B cell (primary cell): Measurements from ENCODE around the gene SRXN1. TPM values are rescaled to one million over a fixed set of nuclear protein-coding genes. Genes with fewer than 3 reads are reported as not detected.
A peak's percentile ranks its signal among the peaks of the same experiment; 100 is the strongest.

Experiments
- ATAC-seq: fragments of 200-7000 bp; cut with Tn5 transposase; one replicate; pipeline ENCODE4 v1.10.0; 2021; ENCODE audit warnings: low read depth, mild to moderate bottlenecking, moderate number of reproducible peaks, moderate library complexity
- CTCF ChIA-PET: fragments of 350-600 bp; sonication (Branson Sonifier 250); formaldehyde crosslinking; loops from one replicate; lab custom pipeline; 2021; ENCODE audit warnings: antibody characterized with exemption, inconsistent platforms; lab: Charles Lee
- POLR2A ChIA-PET: fragments of 350-600 bp; sonication (Branson Sonifier 250); formaldehyde crosslinking; loops from one replicate; lab custom pipeline; 2021; ENCODE audit warnings: antibody characterized with exemption; lab: Charles Lee
- DNase-seq: peaks from one replicate; pipeline ENCODE4 v3.0.0; 2013
- H2AFZ ChIP-seq: 2 replicates; pipeline ENCODE4 v1.6.1; 2012; ENCODE audit warnings: mild to moderate bottlenecking, low read depth, low read length; ENCODE audit not compliant: insufficient read depth, poor library complexity, severe bottlenecking
- H3K27ac ChIP-seq, 2 donors: 1 replicate in 1 of 2; 2 replicates in 1 of 2; pipeline ENCODE4 v1.5.1; 2012 to 2013; ENCODE audit warnings: low read length in 2 of 2, mild to moderate bottlenecking in 2 of 2, moderate library complexity in 1 of 2
- H3K27me3 ChIP-seq, 4 experiments: fragments of 200-600 bp in 1 of 4; sonication (generic) in 1 of 4; replicated peaks in 1 of 4; 1 replicate in 2 of 4; 2 replicates in 2 of 4; pipeline versions ENCODE4 v1.6.1 to v1.7.0; 2013 to 2016; ENCODE audit warnings: low read length in 3 of 4, mild to moderate bottlenecking in 2 of 4, mixed read lengths in 1 of 4, moderate library complexity in 1 of 4; ENCODE audit not compliant: insufficient read depth in 4 of 4, control insufficient read depth in 3 of 4; ENCODE audit errors: control extremely low read depth in 1 of 4
- H3K36me3 ChIP-seq, 2 experiments: replicated peaks in 1 of 2; 1 replicate in 1 of 2; 2 replicates in 1 of 2; pipeline versions ENCODE4 v1.6.1 to v1.7.1; 2013; ENCODE audit warnings: low read length in 1 of 2; ENCODE audit not compliant: insufficient read depth in 2 of 2, control insufficient read depth in 1 of 2; ENCODE audit errors: control extremely low read depth in 1 of 2, extremely low read depth in 1 of 2
- H3K4me1 ChIP-seq, 2 donors: fragments of 200-600 bp in 1 of 2; sonication (generic) in 1 of 2; 1 replicate in 1 of 2; 2 replicates in 1 of 2; pipeline versions ENCODE4 v1.5.1 to v1.6.1; 2013 to 2017; ENCODE audit warnings: low read length in 2 of 2; ENCODE audit not compliant: control insufficient read depth in 2 of 2, insufficient read depth in 2 of 2
- H3K4me2 ChIP-seq: replicated peaks from 2 replicates; pipeline ENCODE3; 2012; ENCODE audit warnings: mild to moderate bottlenecking, low read depth, low read length; ENCODE audit not compliant: poor library complexity, severe bottlenecking
- H3K4me3 ChIP-seq, 5 experiments: fragments of 200-600 bp in 1 of 5; sonication (generic) in 1 of 5; 1 replicate in 3 of 5; 2 replicates in 2 of 5; pipeline versions ENCODE4 v1.5.1 to v1.7.0; 2011 to 2016; ENCODE audit warnings: low read length in 4 of 5, mild to moderate bottlenecking in 4 of 5, low read depth in 2 of 5, control low read depth in 1 of 5, moderate library complexity in 1 of 5; ENCODE audit not compliant: insufficient read depth in 1 of 5; ENCODE audit errors: control extremely low read depth in 1 of 5, extremely low read depth in 1 of 5
- H3K79me2 ChIP-seq: fragments of 200-600 bp; sonication (generic); one replicate; pipeline ENCODE4 v1.6.0; 2016; ENCODE audit warnings: low read length; ENCODE audit not compliant: control insufficient read depth, insufficient read depth
- H3K9ac ChIP-seq: fragments of 200-600 bp; sonication (generic); 2 replicates; pipeline ENCODE4 v1.6.1; 2017; ENCODE audit warnings: mild to moderate bottlenecking, low read length, moderate library complexity
- H3K9me3 ChIP-seq, 3 donors: one replicate each; pipeline versions ENCODE4 v1.6.1 to v1.7.1; 2013; ENCODE audit warnings: low read length in 2 of 3; ENCODE audit not compliant: control insufficient read depth in 2 of 3, insufficient read depth in 1 of 3; ENCODE audit errors: control extremely low read depth in 1 of 3
- H4K20me1 ChIP-seq: 2 replicates; pipeline ENCODE4 v1.6.0; 2012; ENCODE audit warnings: mild to moderate bottlenecking, low read length; ENCODE audit not compliant: insufficient read depth, control insufficient read depth, poor library complexity, severe bottlenecking
- H3K27ac Mint-ChIP-seq: one replicate; pipeline ENCODE4 v1.8.0; 2021; ENCODE audit warnings: mixed read lengths
- H3K27me3 Mint-ChIP-seq: one replicate; pipeline ENCODE4 v1.8.0; 2021; ENCODE audit warnings: mixed read lengths
- H3K4me1 Mint-ChIP-seq: one replicate; pipeline ENCODE4 v1.8.0; 2021; ENCODE audit warnings: mixed read lengths
- H3K4me3 Mint-ChIP-seq: one replicate; pipeline ENCODE4 v1.8.0; 2021; ENCODE audit warnings: mixed read lengths
- H3K9me3 Mint-ChIP-seq: one replicate; pipeline ENCODE4 v1.8.0; 2022; ENCODE audit warnings: mixed read lengths; ENCODE audit not compliant: insufficient read depth
- CTCF ChIP-seq: fragments of 200-600 bp; IDR thresholded peaks from one replicate; pipeline ENCODE4 v1.8.0; 2022; ENCODE audit warnings: antibody characterized with exemption, mild to moderate bottlenecking
- EZH2 ChIP-seq: IDR thresholded peaks from 2 replicates; pipeline ENCODE4 v1.6.1; 2012; ENCODE audit warnings: borderline replicate concordance, low read depth, mild to moderate bottlenecking, moderate library complexity, low read length; ENCODE audit not compliant: insufficient read depth, poor library complexity, severe bottlenecking
- WGBS: methylation state at CpG from one replicate; pipeline ENCODE4 v1.1.5; 2013; ENCODE audit warnings: missing lambda C conversion rate; ENCODE audit not compliant: insufficient coverage; 5-methylcytosine and 5-hydroxymethylcytosine counted together
- intact Hi-C: fragments of 100-400 bp; cut with micrococcal nuclease; formaldehyde crosslinking; loops from one replicate; pipeline ENCODE4 v1.10.0; 2022
- polyA plus RNA-seq: library from polyadenylated mRNA; depleted of rRNA; stranded (reverse); fragments of >200 nt; gene quantifications from 2 replicates; pipeline ENCODE4 v1.2.3, GENCODE V29; 2012
- total RNA-seq, 2 donors: library from RNA; stranded (reverse); fragments of 120-200 nt in 1 of 2; gene quantifications; 1 replicate in 1 of 2; 2 replicates in 1 of 2; pipeline versions ENCODE4 v1.2.3 to v1.2.4, GENCODE V29; 2013 to 2022

Gene SRXN1
- total and polyA plus RNA-seq, 2 donors (not counting 1 experiment from before 2014, with no cell fraction given), result 1.3 to 4.5 TPM

GRCh38 chr20:610130-611046 is 42.6 kb downstream of the SRXN1 start, which contains the start of gene TCF15:
TSS of gene TCF15 (minus strand) at chr20:610309. CDS start at chr20:610237, 72 bp downstream.
- Mint-ChIP-seq H3K27me3 (peaks cover 52% of the 10 kb centered on the region), H3K4me1 (peaks cover 10% of the 10 kb centered on the region), H3K9me3 (no peaks in the 10 kb centered on the region), H3K27ac (no peak within 1 kb of the TSS), H3K4me3 (peak within 1 kb of the TSS; percentile 26)
- H3K4me1 ChIP-seq, result peaks cover 3 to 5% of the 10 kb centered on the region in 2 donors
- no peak within 1 kb of the TSS for H3K4me3 ChIP-seq
- intact Hi-C loops, result no loop called here
- no peak for ATAC-seq
- H3K27ac ChIP-seq, result no peak within 1 kb of the TSS
- H3K79me2 ChIP-seq, result no peaks in the 10 kb centered on the region
- ChIA-PET CTCF (no interaction called here), POLR2A (no interaction called here)
- 8% methylated on average over 78 of the region's 84 CpGs for WGBS
- no peak within 1 kb of the TSS for H2AFZ ChIP-seq
- no peak within 1 kb of the TSS for H3K9ac ChIP-seq
- no peak for TF ChIP-seq EZH2
- no peak for TF ChIP-seq CTCF
- DNase-seq, result no peak
- peaks cover 0 to 3% (median 0%) of the 10 kb centered on the region in 3 donors for H3K9me3 ChIP-seq
- peak within 1 kb of the TSS; percentile 40 for H3K4me2 ChIP-seq
- H3K36me3 ChIP-seq, result no peaks in the 10 kb centered on the region
- H4K20me1 ChIP-seq, result no peaks in the 10 kb centered on the region
- peaks cover 0 to 61% (median 17%) of the 10 kb centered on the region in 4 experiments for H3K27me3 ChIP-seq
